ENCODE data around the gene TULP4.

DNA sequence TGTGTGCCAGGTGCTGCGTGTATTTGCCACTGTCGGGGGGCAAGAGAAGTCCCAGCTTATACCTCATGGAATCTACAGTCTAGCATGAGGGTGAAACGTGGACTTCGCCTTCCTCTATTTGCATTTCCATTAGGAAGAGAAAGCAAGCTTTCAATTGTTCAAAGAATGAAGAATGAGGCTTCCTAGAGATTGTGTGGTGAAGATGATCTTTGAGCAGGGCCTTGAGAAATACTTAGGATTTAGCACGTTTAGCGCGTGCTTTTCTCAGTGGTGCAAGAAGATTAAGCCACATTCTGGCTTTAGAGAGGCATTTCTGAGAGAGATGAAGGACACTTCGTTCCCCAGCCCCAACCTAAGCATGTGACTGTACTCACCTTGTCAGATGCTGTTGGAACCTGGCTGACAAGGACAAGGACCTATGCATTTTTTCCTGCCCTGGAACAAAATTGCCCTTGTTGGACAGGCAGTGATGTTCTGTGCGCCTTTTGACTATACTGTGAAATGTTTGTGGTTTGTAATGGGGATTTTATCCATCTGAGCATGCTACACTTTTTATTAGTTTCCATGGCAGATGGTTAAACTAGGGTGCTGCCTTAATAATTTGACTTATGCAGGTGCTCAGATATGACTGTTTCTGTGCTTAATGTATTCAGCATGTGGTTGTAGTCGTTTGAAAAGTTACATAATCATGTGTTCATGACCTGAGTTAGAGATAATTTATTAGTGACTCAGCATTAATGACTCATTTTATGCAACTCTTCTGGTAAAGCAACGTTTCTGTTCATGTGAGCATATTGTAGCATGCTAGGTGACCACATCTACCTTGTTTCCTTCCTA, 10.7 kb downstream of the TULP4 start:
- TF ChIP-seq, protein P1, sequence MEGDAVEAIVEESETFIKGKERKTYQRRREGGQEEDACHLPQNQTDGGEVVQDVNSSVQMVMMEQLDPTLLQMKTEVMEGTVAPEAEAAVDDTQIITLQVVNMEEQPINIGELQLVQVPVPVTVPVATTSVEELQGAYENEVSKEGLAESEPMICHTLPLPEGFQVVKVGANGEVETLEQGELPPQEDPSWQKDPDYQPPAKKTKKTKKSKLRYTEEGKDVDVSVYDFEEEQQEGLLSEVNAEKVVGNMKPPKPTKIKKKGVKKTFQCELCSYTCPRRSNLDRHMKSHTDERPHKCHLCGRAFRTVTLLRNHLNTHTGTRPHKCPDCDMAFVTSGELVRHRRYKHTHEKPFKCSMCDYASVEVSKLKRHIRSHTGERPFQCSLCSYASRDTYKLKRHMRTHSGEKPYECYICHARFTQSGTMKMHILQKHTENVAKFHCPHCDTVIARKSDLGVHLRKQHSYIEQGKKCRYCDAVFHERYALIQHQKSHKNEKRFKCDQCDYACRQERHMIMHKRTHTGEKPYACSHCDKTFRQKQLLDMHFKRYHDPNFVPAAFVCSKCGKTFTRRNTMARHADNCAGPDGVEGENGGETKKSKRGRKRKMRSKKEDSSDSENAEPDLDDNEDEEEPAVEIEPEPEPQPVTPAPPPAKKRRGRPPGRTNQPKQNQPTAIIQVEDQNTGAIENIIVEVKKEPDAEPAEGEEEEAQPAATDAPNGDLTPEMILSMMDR (IDR thresholded peaks at IDR 0.05) = no peak
- no peak for TF ChIP-seq ZFX (IDR thresholded peaks at IDR 0.05; ENCODE audit: borderline replicate concordance)
